Fibroblast of skin of right biceps (primary cell): ENCODE results near the gene BASP1.
A peak's percentile ranks its signal among the peaks of the same experiment; 100 is the strongest.
"Not testable (repeated sequence)": the region's sequence is repeated elsewhere in the genome, so short reads cannot be mapped to it uniquely, and the experiment has no call there.

Source experiments
- DNase-seq: peaks from one replicate; pipeline ENCODE4 v3.0.0-alpha.2; 2013

BASP1 gene

DNA sequence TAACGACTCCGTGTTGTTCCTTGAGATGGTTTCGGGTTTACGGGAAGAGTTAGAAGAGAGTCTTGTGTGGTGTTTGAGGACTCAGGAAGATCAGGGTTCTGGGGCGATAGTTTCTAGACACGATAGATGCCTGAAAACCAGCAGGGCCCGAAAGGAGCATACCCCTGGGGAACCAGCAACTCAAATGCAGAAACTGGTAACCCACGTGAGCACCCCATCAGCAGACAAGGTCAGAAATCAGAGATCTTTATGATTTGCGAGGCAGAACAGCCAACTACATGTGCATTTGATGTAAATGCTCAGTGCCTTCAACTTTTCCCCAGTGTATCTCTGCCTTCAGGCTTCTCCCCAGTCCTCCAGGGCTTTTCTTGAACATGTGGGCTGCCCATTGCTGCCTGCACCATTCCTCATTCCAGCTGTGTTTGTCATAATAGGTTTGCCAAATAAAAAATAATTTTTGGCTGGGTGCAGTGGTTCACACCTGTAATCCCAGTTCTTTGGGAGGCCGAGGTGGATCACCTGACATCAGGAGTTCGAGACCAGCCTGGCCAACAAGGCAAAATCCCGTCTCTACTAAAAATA, 75.1 kb downstream of the BASP1 start:
- no peak for DNase-seq

GRCh38 chr5:17294639-17295311, 77.3 kb downstream of the BASP1 start:
- no peak for DNase-seq

GRCh38 chr5:17295671-17296070, 78.2 kb downstream of the BASP1 start:
- no peak for DNase-seq

DNA sequence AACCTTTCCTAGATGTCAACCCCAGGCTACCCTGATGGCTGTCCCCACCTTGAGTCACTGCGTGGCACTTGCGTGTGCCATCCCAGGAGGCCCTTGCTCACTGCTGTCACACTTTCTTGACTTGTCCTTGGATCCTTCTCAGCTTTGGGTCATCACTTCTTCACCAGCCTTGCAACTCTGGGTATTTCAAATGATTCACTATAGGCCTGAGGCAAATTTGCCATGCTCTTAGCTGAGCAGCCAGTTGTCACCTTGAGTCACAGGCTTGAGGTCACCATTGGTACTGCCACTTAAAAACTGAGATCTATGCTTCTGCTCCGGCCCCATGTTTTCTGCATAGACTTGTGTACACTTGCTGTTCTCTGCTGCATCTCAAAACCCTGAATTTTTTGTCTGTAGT, 84.7 kb downstream of the BASP1 start:
- no peak for DNase-seq

GRCh38 chr5:17302604-17303003, 85.2 kb downstream of the BASP1 start:
- DNase-seq, result peak; percentile 73

GRCh38 chr5:17304282-17304681, 86.9 kb downstream of the BASP1 start:
- peak; percentile 33 for DNase-seq

DNA sequence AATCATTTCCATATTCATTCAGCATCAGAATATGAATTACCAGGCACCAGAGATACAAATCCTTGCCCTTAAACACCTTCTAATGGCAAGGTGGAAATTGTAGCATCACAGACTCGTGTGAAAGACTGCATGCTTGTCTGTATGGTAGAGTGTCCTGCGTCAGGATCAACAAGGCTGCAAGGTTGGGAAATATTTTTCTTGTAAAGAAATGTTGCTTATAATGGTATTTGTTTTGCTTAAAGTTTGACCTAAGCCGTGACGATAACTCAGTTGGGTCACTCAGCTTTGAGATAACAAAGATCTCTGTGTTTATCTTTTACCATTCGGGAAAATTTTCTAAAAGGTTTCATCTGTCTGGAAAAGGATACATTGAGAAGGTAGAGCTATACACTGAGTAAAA, 87.6 kb downstream of the BASP1 start:
- DNase-seq, result no peak

- peak; percentile 85 for DNase-seq
Measured at GRCh38 chr5:17305964-17306725, 88.7 kb downstream of the BASP1 start.

DNA sequence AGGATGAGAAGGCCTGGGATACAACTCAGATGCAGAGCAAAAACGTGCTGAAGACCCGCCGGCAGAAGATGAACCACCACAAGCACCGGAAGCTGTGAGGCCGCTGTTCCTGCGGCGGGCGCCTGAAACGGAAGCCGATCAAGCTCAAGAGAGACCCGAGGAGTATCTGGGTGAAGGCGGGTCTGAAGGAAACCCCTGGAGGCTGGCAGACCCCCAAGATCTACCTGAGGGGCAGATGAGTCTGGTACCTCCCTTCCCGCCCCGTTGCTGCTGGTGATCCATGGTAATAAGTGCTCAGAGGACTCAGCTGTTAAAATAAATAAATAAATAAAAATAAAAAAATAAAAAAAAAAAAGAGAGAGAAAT, 89.3 kb downstream of the BASP1 start:
- no peak for DNase-seq

DNA sequence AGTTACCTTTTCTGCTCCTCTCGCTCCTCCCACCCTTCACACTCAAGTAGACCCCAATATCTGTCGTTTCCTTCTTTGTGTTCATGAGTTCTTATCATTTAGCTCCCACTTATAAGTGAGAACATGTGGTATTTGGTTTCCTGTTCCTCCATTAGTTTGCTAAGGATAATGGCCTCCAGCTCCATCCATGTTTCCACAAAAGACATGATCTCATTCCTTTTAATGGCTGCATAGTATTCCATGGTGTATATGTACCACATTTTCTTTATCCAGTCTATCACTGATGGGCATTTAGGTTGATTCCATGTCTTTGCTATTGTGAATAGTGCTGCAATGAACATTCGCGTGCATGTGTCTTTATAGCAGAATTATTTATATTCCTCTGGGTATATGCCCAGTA, 90.0 kb downstream of the BASP1 start:
- not testable (repeated sequence) for DNase-seq

DNA sequence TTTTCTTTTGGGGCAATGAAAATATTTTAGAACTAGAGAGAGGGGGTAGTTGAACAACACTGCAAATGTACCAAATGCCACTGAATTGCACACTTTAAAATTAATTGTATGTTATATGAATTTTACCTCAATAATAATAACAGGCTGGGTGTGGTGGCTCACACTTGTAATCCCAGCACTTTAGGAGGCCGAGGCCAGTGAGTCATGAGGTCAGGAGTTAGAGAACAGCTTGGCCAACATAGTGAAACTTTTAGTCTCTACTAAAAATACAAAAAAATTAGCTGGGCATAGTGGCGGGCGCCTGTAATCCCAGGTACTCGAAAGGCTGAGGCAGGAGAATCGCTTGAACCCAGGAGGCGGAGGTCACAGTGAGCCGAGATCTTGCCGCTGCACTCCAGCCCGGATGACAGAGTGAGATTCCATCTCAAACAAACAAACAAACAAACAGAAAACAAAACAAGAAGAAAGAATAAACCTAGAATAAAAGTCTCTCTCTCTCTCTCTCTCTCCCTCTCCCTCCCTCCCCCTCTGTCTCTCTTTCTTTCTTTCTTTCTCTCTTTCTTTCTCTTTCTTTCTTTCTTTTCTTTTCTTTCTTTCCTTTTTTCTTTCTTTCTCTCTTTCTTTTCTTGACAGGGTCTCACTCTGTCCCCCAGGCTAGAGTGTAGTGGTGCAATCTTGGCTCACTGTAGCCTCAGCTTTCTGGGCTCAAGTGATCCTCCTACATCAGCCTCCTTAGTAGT, 91.1 kb downstream of the BASP1 start:
- DNase-seq, result no peak

DNA sequence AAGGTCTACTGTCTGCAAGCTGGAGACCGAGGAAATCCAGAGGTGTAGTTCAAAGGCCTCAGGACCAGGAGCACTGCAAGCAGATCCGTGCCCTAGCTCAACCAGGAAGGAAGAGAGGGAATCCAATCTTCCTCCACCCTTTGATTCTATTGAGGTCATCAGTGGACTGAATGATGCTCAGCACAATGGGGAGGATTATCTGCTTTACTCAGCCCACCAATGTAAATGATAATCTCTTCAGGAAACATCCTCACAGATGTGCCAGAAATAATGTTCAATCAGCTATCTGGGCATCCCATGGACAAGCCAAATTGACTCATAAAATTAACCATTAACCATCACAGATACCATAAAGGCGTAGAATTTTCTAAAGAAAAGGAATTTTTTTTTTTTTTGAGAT, 92.0 kb downstream of the BASP1 start:
- DNase-seq, result no peak

GRCh38 chr5:17310502-17310901, 93.1 kb downstream of the BASP1 start:
- DNase-seq, result not testable (repeated sequence)

DNA sequence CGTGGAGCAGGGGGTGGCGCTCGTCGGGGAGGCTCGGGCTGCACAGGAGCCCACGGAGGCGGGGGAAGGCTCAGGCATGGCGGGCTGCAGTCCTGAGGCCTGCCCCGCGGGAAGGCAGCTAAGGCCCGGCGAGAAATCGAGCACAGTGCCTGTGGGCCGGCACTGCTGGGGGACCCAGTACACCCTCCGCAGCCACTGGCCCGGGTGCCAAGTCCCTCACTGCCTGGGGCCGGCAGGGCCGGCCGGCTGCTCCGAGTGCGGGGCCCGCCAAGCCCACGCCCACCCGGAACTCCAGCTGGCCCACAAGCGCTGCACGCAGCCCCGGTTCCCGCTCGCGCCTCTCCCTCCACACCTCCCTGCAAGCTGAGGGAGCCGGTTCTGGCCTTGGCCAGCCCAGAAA, 94.4 kb downstream of the BASP1 start:
- DNase-seq, result not testable (repeated sequence)

DNA sequence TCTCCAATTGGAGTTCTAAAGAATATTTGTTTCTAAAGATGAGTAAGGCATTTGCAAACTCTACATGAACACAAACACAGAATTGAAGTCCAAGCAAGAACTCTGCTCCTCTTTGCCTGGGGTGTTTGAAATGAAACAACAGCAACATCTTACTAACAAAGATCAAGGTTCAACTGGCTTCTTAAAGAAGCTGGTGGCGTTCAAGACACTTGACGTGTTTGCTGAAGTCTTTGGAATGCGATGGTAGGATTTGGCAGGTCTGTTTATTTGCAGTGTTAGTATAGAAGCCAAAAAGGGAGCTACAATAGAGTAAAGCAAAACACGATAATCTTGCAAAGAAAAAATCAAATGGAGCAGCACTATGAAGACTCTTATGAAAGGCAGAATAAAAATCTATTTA, 94.9 kb downstream of the BASP1 start:
- DNase-seq, result no peak

GRCh38 chr5:17314907-17315471, 97.6 kb downstream of the BASP1 start:
- peak; percentile 32 for DNase-seq

DNA sequence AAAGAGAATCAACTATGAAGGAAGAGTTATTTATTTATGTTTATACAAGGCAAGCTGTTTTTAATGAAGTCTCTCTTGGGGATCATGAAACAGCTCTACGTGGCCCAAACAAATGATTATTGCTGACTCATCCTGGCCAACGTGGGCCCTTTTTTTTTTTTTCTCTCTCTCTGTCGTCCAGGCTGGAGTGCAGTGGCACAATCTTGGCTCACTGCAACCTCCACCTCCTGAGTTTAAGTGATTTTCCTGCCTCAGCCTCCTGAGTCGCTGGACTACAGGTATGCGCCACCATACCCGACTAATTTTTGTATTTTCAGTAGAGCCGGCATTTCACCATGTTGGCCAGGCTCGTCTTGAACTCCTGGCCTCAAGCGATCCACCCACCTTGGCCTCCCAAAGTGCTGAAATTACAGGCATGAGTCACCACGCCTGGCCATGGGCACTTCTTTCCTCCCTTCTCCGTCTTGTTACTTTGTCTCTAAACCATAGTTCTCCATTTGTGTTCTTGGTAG, 98.3 kb downstream of the BASP1 start:
- DNase-seq, result peak; percentile 74

DNA sequence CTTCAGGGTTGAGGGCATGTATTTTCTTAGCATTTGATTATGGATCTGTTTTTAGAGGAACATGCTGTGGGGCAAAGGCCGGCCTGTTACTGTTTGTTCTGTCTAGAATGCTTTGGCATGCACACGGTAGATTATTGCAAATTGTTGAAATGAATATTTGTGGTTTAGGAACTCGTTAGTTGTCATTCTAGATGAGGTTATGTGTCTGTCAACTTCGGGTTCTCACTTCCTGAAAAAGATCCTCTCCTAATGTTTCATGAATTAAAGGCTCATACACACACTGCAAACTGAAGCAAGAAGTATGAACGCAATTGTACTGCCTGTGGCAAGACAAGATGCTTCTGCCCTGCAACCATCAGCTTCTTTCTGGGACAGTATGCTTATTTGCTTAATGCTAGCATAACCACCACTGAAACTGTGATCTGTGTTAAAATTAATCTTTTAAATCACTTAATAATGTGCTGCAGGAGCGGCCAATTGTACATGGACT, 99.6 kb downstream of the BASP1 start:
- peak; percentile 79 for DNase-seq

DNA sequence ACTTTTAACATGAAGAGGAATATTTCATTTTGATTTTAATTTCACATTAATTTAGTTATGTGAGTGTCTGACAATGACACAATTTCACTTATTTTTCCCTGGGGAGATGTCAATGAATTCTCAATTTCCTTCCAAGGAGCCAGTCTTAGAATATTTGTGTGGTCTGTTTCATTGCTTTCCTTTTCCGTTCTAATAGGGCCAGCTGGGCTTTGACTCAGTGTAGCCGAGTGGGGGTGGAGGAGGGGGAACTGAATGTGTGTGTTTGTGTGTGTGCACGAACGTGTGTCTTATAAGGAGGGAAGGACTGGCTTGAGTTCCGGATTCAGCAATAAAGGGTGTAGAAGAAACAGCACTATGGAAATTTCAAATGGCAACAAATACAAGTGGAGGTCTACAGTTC, 100.0 kb downstream of the BASP1 start:
- DNase-seq, result no peak

GRCh38 chr5:17319095-17319494, 101.7 kb downstream of the BASP1 start:
- DNase-seq, result not testable (repeated sequence)

GRCh38 chr5:17325770-17326599, 108.6 kb downstream of the BASP1 start:
- no peak for DNase-seq
